Activated CD8-positive, alpha-beta memory T cell treated with anti-CD3 and anti-CD28 coated beads, Interleukin-2, amount 10 ng/mL, durations not matched to agents 7 days and 5 days (primary cell): ENCODE data around the gene GOLGA6L9. TPM values are rescaled to one million over a fixed set of nuclear protein-coding genes. Genes with fewer than 3 reads are reported as not detected.
"Not testable (repeated sequence)": the region's sequence is repeated elsewhere in the genome, so short reads cannot be mapped to it uniquely, and the experiment has no call there.

Experiments used
- ATAC-seq: fragments of 150-1000 bp; cut with Tn5 transposase; one replicate; pipeline ENCODE4 v1.10.0; 2021; ENCODE audit warnings: moderate library complexity
- CTCF ChIA-PET: fragments of 350-600 bp; sonication (Branson Sonifier 250); formaldehyde crosslinking; loops from one replicate; lab custom pipeline; 2021; ENCODE audit warnings: antibody characterized with exemption; lab: Charles Lee
- DNase-seq: peaks from one replicate; pipeline ENCODE4 v3.0.0-alpha.2; 2020
- H3K27ac Mint-ChIP-seq: one replicate; pipeline ENCODE4 v1.8.0; 2021; ENCODE audit warnings: mild to moderate bottlenecking, mixed read lengths
- H3K27me3 Mint-ChIP-seq: one replicate; pipeline ENCODE4 v1.8.0; 2021; ENCODE audit warnings: mixed read lengths
- H3K36me3 Mint-ChIP-seq: one replicate; pipeline ENCODE4 v1.8.0; 2021; ENCODE audit warnings: mild to moderate bottlenecking, mixed read lengths
- H3K4me1 Mint-ChIP-seq: one replicate; pipeline ENCODE4 v1.8.0; 2021; ENCODE audit warnings: mixed read lengths
- H3K4me3 Mint-ChIP-seq: one replicate; pipeline ENCODE4 v1.8.0; 2021; ENCODE audit warnings: mild to moderate bottlenecking, moderate library complexity, mixed read lengths
- H3K9me3 Mint-ChIP-seq: one replicate; pipeline ENCODE4 v1.8.0; 2022; ENCODE audit warnings: low read depth, mixed read lengths
- total RNA-seq, 2 experiments: library from RNA; stranded (reverse); gene quantifications; one replicate each; pipeline ENCODE4 v1.2.3, GENCODE V29; 2021

Gene GOLGA6L9
- total RNA-seq, 2 experiments from 2014 or later: 1.1 to 2.9 TPM

DNA sequence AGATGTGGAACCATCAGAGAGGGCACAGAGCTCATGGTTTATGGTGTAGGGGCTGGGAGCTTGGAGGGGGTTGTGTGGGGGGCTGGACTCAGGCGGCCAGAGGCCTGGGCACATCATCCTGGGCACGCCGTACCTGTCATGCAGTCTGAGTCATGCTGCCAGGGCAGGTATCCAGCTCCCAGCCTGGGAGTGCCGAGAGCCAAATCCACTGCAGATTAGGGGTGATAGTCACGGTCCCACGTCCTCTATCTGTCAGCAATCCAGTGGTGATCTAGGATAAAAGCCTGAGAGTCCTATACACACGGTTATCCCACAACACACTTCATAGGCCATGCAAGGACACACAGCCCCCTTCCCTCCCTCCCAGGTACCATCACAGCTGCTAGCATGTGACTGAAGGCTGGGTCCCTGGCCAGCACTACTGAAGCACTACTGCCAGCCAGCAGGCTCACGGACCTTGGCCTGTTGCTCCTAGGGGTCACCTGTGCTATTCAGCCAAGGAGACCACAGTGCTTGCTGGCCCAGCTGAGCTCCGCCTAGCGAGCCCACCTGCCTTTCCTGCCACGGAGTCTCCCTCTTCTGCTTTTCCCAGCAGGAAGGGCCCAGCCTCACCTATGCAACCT is 45.8 kb downstream of the GOLGA6L9 start:
- DNase-seq, H3K36me3 Mint-ChIP-seq, H3K4me3 Mint-ChIP-seq, H3K9me3 Mint-ChIP-seq, H3K4me1 Mint-ChIP-seq, ATAC-seq, H3K27ac Mint-ChIP-seq, H3K27me3 Mint-ChIP-seq, CTCF ChIA-PET: not testable (repeated sequence)

DNA sequence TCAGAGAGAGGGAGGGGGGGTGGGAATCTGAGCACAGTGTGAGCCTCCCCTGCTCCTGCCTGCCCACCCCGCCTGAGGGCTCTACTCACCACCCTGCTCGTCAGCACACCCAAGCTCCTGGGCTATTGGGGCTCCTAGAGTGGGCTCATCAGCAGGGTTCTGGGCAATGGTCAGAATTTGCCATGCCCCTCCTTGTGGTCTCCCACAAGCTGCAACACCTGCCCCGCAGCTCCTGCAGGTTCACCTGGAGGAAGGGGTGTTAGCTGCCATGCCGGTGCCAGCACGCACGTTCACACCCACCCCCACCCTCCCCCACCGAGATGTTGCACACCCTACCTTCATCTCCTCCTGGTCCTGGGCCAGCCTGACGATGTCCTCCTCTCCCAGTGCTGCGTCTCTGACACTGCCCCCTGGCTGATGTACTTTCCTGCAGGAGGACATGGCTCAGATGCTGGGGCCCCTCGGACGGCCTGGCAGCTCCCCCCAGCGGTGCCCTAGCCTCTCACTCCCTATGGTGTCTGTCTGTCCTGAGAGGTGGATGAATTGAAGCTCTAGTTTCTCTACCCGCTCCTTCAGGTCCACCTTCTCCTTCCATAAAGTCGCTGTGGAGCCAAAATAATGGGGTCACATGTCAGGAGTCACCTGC is 47.2 kb downstream of the GOLGA6L9 start:
- H3K4me1 Mint-ChIP-seq, H3K36me3 Mint-ChIP-seq, H3K4me3 Mint-ChIP-seq, DNase-seq, CTCF ChIA-PET, H3K9me3 Mint-ChIP-seq, H3K27ac Mint-ChIP-seq, H3K27me3 Mint-ChIP-seq, ATAC-seq: not testable (repeated sequence)

DNA sequence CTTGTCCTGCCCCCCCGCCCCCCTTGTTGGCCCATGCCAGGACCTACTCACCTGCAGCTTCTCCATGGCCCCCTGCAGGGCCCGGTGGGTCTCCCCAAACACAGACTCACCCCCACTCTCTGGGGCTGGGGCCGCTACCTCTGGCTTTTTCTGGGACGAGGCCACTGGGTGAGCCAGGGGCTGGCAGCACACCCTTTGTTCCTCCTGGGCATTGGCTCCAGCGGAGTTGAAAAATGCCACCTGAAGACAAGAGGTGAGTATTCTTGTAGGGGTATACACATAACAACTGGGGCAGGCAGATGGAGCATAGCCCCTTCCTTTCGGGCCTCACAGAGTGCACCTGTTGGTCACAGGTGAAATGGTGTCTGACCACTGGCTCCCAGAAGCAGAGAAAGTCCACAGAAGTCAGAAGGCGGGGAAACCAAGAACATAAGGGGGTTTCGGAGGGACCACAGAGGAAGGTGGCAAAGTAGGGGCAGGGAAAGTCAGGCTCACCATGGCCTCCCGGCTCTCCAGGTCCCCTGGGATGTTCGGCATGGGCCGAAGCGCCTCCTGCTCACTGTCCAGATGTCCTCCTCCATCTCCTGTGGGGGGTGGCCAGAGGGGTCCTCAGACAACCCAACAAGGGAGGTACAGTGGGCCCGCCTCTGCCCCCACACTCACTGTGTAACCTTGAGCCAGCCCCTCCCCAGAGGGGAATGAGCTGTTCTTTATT is 47.9 kb downstream of the GOLGA6L9 start:
- H3K36me3 Mint-ChIP-seq, DNase-seq, H3K27ac Mint-ChIP-seq, H3K9me3 Mint-ChIP-seq, ATAC-seq, H3K4me3 Mint-ChIP-seq, H3K27me3 Mint-ChIP-seq, H3K4me1 Mint-ChIP-seq, CTCF ChIA-PET: not testable (repeated sequence)

Other genes starting within 250 kb of the GOLGA6L9 start
- gene EFL1, start 167.1 kb upstream of the GOLGA6L9 start, total RNA-seq: 10 to 100 TPM; 27.2 to 29.4 TPM
- not detected for gene SAXO2, start 167.0 kb upstream of the GOLGA6L9 start, total RNA-seq
- gene GOLGA6L10, start 80.3 kb upstream of the GOLGA6L9 start, total RNA-seq: 1 to 10 TPM in 1 of 2 experiments, under 1 TPM in 1; 0.91 to 2.2 TPM
- 1,000 to 10,000 TPM; 1,238 to 1,479 TPM for gene RPS17, start 110.6 kb downstream of the GOLGA6L9 start, total RNA-seq
- gene CPEB1, start 217.5 kb downstream of the GOLGA6L9 start, total RNA-seq: not detected